Heart right ventricle (tissue), 16 donors: ENCODE measurements around the gene NTSR1. TPM values are rescaled to one million over a fixed set of nuclear protein-coding genes. Genes with fewer than 3 reads are reported as not detected.

ENCODE experiments used
- ATAC-seq, 8 donors: fragments of 200-7000 bp; cut with Tn5 transposase; one replicate each; pipeline ENCODE4 v1.9.1; 2020; ENCODE audit warnings: mild to moderate bottlenecking in 8 of 8, moderate library complexity in 8 of 8, moderate number of reproducible peaks in 1 of 8
- DNase-seq, 2 donors: peaks; one replicate each; pipeline ENCODE4 v3.0.0-alpha.2; 2020
- H3K27ac ChIP-seq, 10 donors: fragments of 200-600 bp; sonication (generic) in 2 of 10; one replicate each; pipeline versions ENCODE4 v1.5.0 to v1.8.0; 2020 to 2022; ENCODE audit warnings: mild to moderate bottlenecking in 3 of 10
- H3K27me3 ChIP-seq, 7 donors: fragments of 200-600 bp; one replicate each; pipeline ENCODE4 v1.8.0; 2021 to 2022; ENCODE audit warnings: mild to moderate bottlenecking in 2 of 7
- H3K36me3 ChIP-seq, 9 donors: fragments of 200-600 bp; sonication (generic) in 1 of 9; one replicate each; pipeline versions ENCODE4 v1.5.0 to v1.8.0; 2020 to 2022; ENCODE audit warnings: mild to moderate bottlenecking in 2 of 9
- H3K4me1 ChIP-seq, 9 donors: fragments of 200-600 bp; sonication (generic) in 1 of 9; one replicate each; pipeline versions ENCODE4 v1.5.0 to v1.8.0; 2020 to 2022; ENCODE audit warnings: mild to moderate bottlenecking in 4 of 9
- H3K4me3 ChIP-seq, 10 donors: fragments of 200-600 bp; sonication (generic) in 2 of 10; one replicate each; pipeline versions ENCODE4 v1.5.0 to v1.8.0; 2020 to 2022; ENCODE audit warnings: mild to moderate bottlenecking in 7 of 10, moderate library complexity in 2 of 10
- H3K9me3 ChIP-seq, 11 donors: fragments of 200-600 bp in 10 of 11; sonication (generic) in 2 of 11; one replicate each; pipeline versions ENCODE4 v1.5.0 to v1.8.0; 2013 to 2022; ENCODE audit warnings: mild to moderate bottlenecking in 2 of 11, control low read depth in 1 of 11, moderate library complexity in 1 of 11
- CTCF ChIP-seq, 9 donors: fragments of 200-600 bp; sonication (generic) in 2 of 9; IDR thresholded peaks; one replicate each; pipeline versions ENCODE4 v1.5.0 to v1.8.0; 2021 to 2022; ENCODE audit warnings: antibody characterized with exemption in 9 of 9, mild to moderate bottlenecking in 5 of 9, moderate library complexity in 1 of 9
- WGBS, 2 donors: extraction: QIAGEN DNeasy Blood & Tissue Kit; methylation state at CpG; one replicate each; pipeline ENCODE4 v1.1.7; 2013; ENCODE audit warnings: inconsistent platforms in 1 of 2; 5-methylcytosine and 5-hydroxymethylcytosine counted together
- intact Hi-C, 10 donors: fragments of 100-400 bp; cut with DNase I; formaldehyde crosslinking; loops; one replicate each; pipeline versions ENCODE4 v1.11.1 to v1.14.2; 2022
- polyA plus RNA-seq, 2 donors: library from polyadenylated mRNA; stranded (reverse); fragments of 200-250 nt; gene quantifications; one replicate each; pipeline ENCODE4 v1.2.3, GENCODE V29; 2013
- total RNA-seq, 10 donors: library from RNA; stranded (reverse); fragmentation: NEBNext Ultra II Directional in 3 of 10; extraction: Animal tissue kit (Norgen Biotek cat#: 25700) in 3 of 10; gene quantifications; one replicate each; pipeline versions ENCODE4 v1.2.1 to v1.2.4, GENCODE V29; 2021 to 2023
- donor health status: Arrhythmogenic right ventricular cardiomyopathy.
- donor health status: ischemic (EF 13 %, LVEDD 7.1; RV severe dilation, severe dysfunction).
- donor health status: healthy with polysubstance abuse.
- donor health status: DM: no; HTN: yes; CAD: no.
- donor health status: DM: no; HTN: no; CAD: no.
- donor health status: ischemic (EF 25% LVEDD 6.9; RV normal size, moderate dysfunction).
- donor health status: ischemic (EF 25% LVEDD 5.7; RV mildly dilated, moderate dysfunction).
- donor health status: healthy.
- donor health status: DM: yes; HTN: yes; CAD: no.
- donor health status: Ischemic cardiomyopathy.
- donor health status: ischemic (EF 35%, LVEDD 5.7; RV mildly dilated, moderate dysfunction).
- donor health status: nonischemic (EF 11% LVEDD 7.7; RV severe dilation, severe dysfunction).
- donor health status: DM: yes; HTN: yes; CAD: no.
- donor health status: PGD.
- donor health status: ischemic (EF 29% LVEDD 5.4; RV normal size, mild dysfunction).
- donor health status: nonischemic (EF 23%, LVEDD 6.1; RV moderate dilation, normal function).

The NTSR1 gene
- total and polyA plus RNA-seq, 12 donors: 0.08 TPM; not detected in 10

DNA sequence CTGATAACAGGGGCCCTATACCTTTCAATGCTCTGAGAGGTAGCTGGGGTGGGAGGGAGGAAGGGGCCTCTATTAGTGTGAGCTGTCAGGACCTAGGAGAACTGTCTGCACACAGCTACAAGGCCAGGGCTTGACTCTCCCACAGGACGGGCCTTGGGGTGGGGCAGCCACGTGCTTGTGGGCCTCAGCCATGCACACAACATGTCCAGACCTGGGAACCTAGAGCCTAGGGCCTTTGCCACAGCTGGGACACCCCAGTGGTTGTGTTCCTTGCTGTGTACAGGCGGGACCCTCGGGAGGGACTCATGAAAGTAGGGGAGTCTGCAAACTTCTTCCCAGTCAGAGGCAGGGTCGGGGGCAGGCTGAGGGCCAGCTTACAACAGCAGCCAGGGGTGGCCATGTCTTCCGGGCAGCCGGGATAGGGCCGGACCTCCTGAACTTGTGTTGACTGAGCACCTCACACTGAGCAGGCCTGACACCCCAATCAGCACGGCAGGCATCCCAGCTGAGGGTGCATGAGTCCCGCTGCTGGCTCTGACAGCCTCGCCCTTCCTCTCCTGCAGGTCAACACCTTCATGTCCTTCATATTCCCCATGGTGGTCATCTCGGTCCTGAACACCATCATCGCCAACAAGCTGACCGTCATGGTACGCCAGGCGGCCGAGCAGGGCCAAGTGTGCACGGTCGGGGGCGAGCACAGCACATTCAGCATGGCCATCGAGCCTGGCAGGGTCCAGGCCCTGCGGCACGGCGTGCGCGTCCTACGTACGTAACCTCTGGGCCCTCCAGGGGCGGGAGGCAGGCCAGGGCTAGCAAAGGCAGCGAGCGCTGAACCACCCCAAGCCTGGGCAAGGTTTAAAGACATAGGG, 45.7 kb downstream of the NTSR1 start:
- H3K4me3 ChIP-seq: no peak overlapping the region
- intact Hi-C loops: no loop called here
- H3K9me3 ChIP-seq: peaks cover 0 to 10% (median 0%) of the 10 kb centered on the region in 11 donors
- peak in 1 of 2 donors; percentile 10 for DNase-seq
- H3K4me1 ChIP-seq: peaks cover 0 to 7% (median 0%) of the 10 kb centered on the region in 9 donors
- H3K36me3 ChIP-seq: no peaks in the 10 kb centered on the region
- H3K27ac ChIP-seq: no peak overlapping the region
- no peak for TF ChIP-seq CTCF (IDR thresholded peaks at IDR 0.05)
- H3K27me3 ChIP-seq: peaks cover 0 to 41% (median 28%) of the 10 kb centered on the region in 7 donors
- 89 to 91% methylated on average over 31 of the region's 31 CpGs for WGBS, 2 donors
- ATAC-seq: peak in 1 of 8 donors; percentile 17

DNA sequence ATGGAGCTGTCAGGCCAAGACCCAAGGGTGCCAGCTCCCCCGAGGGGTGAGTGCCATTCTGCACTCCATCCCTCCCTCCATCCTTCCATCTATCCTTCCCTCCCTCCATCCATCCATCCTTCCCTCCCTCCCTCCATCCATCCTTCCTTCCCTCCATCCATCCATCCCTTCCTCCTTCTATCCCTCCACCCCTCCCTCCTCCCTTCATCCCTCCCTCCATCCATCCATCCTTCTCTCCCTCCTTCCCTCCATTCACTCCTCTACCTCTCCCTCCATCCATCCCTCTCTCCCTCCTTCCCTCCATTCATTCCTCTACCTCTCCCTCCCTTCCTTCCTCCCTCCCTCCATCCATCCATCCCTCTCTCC, 46.3 kb downstream of the NTSR1 start:
- no peak for TF ChIP-seq CTCF (IDR thresholded peaks at IDR 0.05)
- ATAC-seq (no peak), DNase-seq (no peak)
- 87 to 100% methylated on average over 1 of the region's 1 CpG for WGBS, 2 donors
- no peak overlapping the region for H3K27ac ChIP-seq
- peaks cover 0 to 41% (median 28%) of the 10 kb centered on the region in 7 donors for H3K27me3 ChIP-seq
- peaks cover 0 to 7% (median 0%) of the 10 kb centered on the region in 9 donors for H3K4me1 ChIP-seq
- no peak overlapping the region for H3K4me3 ChIP-seq
- H3K36me3 ChIP-seq: no peaks in the 10 kb centered on the region
- peaks cover 0 to 10% (median 0%) of the 10 kb centered on the region in 11 donors for H3K9me3 ChIP-seq
- intact Hi-C loops: no loop called here

GRCh38 chr20:62755817-62756724, 47.4 kb downstream of the NTSR1 start:
- Histone ChIP-seq H3K9me3 (peaks cover 0 to 10% (median 0%) of the 10 kb centered on the region in 11 donors), H3K36me3 (no peaks in the 10 kb centered on the region), H3K27me3 (peaks cover 0 to 44% (median 28%) of the 10 kb centered on the region in 7 donors), H3K27ac (no peak overlapping the region), H3K4me1 (peaks cover 0 to 7% (median 0%) of the 10 kb centered on the region in 9 donors), H3K4me3 (no peak overlapping the region)
- DNase-seq: peak in 1 of 2 donors; percentile 4
- no peak for TF ChIP-seq CTCF (IDR thresholded peaks at IDR 0.05)
- no peak for ATAC-seq
- 58 to 59% methylated on average over 10 of the region's 10 CpGs for WGBS, 2 donors
- intact Hi-C loops: no loop called here

- Histone ChIP-seq H3K27ac (no peak overlapping the region), H3K4me3 (no peak overlapping the region), H3K9me3 (peaks cover 0 to 10% (median 0%) of the 10 kb centered on the region in 11 donors), H3K27me3 (peaks cover 0 to 41% (median 16%) of the 10 kb centered on the region in 7 donors), H3K4me1 (no peaks in the 10 kb centered on the region), H3K36me3 (no peaks in the 10 kb centered on the region)
- DNase-seq (no peak), ATAC-seq (no peak)
- intact Hi-C loops: no loop called here
- WGBS, 2 donors: 83% methylated on average over 16 of the region's 16 CpGs
- TF ChIP-seq CTCF (IDR thresholded peaks at IDR 0.05): no peak
Observed at GRCh38 chr20:62758226-62758912, 49.7 kb downstream of the NTSR1 start.
